ENCODE measurements around the gene CHEK2. TPM values are rescaled to one million over a fixed set of nuclear protein-coding genes. Genes with fewer than 3 reads are reported as not detected.
"Not testable (repeated sequence)": the region's sequence is repeated elsewhere in the genome, so short reads cannot be mapped to it uniquely, and the experiment has no call there.

Gene CHEK2
- total RNA-seq: 11.0 and 15.7 TPM in 2 replicates

GRCh38 chr22:28741785-28742561 is at the start of gene CHEK2, which contains the start of gene HSCB:
Gene CHEK2, minus strand, starts transcription at chr22:28741820. Its CDS starts 7,099 bp downstream, at chr22:28734721.
Gene HSCB, plus strand, starts transcription at chr22:28742039. Its CDS starts 57 bp downstream, at chr22:28742096.
- peak; percentile 98 for DNase-seq (ENCODE audit: low read depth, low spot score)

DNA sequence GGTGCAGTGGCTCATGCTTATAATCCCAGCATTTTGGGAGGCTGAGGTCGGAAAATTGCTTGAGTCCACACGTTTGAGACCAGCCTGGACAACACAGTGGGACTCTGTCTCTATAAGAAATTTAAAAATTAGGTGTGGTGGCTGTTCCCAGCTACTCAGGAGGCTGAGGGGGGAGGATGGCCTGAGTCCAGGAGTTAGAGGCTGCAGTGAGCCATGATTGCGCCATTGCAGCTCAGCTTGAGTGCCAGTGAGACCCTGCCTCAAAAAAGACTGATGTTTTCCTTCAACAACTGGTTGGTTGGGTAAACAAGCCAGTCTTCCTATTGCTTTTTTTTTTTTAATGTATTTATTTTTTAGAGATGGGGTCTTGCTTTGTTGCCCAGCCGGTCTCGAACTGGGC is 49.5 kb upstream of the CHEK2 start:
- no peak for DNase-seq (ENCODE audit: low read depth, low spot score)

DNA sequence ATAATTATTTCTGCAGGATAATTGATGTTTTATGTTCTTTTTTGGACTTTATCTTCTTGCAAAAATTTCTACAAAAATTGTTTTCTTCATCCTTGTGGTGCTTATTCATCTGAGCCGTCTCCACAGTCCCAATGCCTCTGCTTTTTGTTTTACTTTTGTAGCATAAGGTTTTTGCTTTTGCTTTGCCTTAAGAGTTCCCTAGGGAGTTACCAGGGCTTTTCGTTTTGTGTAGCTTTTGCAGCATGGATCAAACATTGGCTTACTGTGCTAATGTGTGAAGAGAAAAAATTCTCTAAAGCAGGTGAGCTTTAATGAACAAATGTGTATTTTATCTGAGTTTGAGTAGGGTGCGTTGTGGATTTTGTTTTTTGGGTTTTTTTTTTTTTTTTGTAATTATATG is 47.0 kb upstream of the CHEK2 start:
- no peak for DNase-seq (ENCODE audit: low read depth, low spot score)

GRCh38 chr22:28783786-28784671 is 42.4 kb upstream of the CHEK2 start:
- no peak for DNase-seq (ENCODE audit: low read depth, low spot score)

GRCh38 chr22:28780296-28780695 is 38.7 kb upstream of the CHEK2 start:
- DNase-seq (ENCODE audit: low read depth, low spot score): no peak

DNA sequence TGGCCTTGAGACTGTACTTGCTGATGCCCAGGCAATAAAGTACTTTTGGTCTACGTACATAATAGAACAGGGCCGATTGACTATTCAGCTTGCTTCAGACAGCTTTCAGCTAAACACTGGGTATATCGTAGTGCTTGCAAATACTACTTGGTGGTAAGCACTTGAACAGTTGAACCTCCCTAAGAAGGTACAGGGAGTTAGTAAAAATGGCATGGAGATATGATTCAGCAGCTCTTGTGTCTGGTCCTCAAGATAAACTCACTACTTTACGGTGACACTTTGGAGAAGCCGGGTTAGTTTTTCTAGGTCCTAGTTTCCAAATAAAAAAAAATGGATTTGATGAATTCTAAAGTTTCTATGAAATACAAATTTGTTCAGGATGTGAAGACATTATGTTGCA is 38.2 kb upstream of the CHEK2 start:
- DNase-seq (ENCODE audit: low read depth, low spot score): no peak

DNA sequence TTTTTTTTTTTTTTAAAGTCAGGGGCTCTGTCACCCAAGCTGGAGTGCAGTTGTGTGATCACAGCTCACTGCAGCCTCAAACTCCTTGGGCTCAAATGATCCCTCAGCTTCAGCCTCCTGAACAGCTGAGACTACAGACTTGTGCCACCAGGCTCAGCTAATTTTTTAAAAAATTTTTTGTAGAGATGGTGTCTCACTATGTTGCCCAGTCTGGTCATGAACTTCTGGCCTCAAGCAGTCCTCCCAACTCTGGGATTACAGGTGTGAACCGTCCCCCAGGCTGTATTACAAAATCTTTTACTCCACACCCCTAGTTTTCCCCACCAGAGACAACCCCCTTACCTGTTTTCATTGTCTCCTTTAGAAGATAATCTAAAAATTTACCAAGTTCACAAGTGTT is 32.8 kb upstream of the CHEK2 start:
- no peak for DNase-seq (ENCODE audit: low read depth, low spot score)

GRCh38 chr22:28773461-28773867 is 31.8 kb upstream of the CHEK2 start:
- no peak for DNase-seq (ENCODE audit: low read depth, low spot score)

- no peak for DNase-seq (ENCODE audit: low read depth, low spot score)
Measured at GRCh38 chr22:28772633-28773460, 31.2 kb upstream of the CHEK2 start, which contains the start of gene CCDC117. Gene CCDC117, plus strand, starts transcription at chr22:28772695. Its CDS starts 155 bp downstream, at chr22:28772850.

- DNase-seq (ENCODE audit: low read depth, low spot score): no peak
Measured at GRCh38 chr22:28771195-28771791, 29.7 kb upstream of the CHEK2 start.

DNA sequence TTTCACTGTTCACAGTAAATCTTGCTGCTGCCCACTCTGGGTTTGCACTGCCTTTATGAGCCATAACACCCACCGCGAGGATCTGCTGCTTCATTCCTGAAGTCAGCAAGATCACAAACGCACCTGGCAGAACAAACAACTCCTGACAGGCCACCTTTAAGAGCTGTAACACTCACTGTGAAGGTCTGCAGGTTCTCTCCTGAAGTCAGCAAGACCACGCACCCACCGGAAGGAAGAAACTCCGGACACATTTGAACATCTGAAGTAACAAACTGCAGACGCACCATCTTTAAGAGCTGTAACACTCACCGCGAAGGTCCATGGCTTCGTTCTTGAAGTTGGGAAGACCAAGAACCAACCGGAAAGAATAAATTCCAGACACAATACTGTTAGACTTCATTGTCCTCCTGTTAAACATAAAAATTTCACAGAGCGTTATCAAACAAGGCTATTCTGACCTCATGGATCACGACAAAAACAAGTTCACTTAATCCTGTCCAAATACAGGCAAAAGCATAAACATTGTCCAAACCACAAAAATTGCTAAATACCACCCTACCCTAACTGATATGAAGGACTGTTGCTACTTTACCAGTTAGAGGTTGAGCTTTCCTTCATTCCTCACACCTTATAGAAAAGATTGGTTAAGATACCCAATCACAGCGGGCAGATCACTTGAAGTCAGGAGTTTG is 27.9 kb upstream of the CHEK2 start:
- no peak for DNase-seq (ENCODE audit: low read depth, low spot score)

- DNase-seq (ENCODE audit: low read depth, low spot score): no peak
Measured at GRCh38 chr22:28768701-28769393, 27.2 kb upstream of the CHEK2 start.

GRCh38 chr22:28766628-28767027 is 25.0 kb upstream of the CHEK2 start:
- no peak for DNase-seq (ENCODE audit: low read depth, low spot score)

DNA sequence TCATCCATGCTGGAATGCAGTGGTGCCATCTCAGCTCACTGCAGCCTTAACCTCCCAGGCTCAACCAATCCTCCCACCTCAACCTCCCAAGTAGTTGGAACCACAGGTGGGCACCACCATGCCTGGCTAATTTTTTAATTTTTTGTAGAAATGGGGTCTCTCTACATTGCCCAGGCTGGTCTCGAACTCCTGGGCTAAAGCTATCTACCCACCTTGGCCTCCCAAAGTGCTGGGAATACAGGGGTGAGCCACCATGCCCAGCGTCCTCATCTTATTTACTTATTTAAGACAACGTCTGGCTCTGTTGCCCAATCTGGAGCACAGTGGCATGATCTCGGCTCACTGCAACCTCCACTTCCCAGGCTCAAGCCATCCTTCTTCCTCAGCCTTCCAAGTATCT is 20.4 kb upstream of the CHEK2 start:
- not testable (repeated sequence) for DNase-seq (ENCODE audit: low read depth, low spot score)

GRCh38 chr22:28761449-28761755 is 19.8 kb upstream of the CHEK2 start:
- DNase-seq (ENCODE audit: low read depth, low spot score): no peak

DNA sequence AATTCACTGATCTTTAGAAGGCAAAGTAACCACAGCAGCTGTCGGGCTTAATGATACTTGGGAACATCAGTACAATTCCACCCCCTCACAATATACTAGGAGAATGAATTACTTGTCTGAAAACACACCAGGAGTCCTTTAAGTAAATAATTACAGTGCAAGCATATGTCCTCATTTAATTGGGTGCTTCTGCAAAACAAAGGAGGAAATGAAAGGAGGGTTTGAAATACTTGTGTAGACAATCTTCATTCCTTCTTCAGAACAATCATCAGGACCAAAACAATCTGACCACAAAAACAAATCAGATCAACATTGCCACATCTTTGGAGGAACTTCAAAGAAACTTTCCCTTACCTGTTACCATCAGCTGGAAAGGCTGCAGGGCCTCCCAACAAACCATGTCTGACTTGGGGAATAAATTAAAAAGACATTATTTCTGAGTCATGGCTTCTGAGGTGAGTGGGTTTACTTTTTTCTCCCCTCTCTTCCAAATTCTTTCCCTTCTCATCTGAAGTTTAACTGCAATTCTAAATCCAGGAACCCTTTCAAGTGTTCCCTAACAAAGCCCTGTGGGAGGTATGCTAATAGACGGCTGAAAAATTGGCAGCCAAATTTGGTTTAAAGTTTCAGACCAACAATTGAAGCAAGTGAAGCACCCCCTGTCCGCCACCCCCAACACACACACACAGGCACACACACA is 18.4 kb upstream of the CHEK2 start:
- no peak for DNase-seq (ENCODE audit: low read depth, low spot score)

GRCh38 chr22:28754512-28754911 is 12.9 kb upstream of the CHEK2 start:
- DNase-seq (ENCODE audit: low read depth, low spot score): not testable (repeated sequence)

DNA sequence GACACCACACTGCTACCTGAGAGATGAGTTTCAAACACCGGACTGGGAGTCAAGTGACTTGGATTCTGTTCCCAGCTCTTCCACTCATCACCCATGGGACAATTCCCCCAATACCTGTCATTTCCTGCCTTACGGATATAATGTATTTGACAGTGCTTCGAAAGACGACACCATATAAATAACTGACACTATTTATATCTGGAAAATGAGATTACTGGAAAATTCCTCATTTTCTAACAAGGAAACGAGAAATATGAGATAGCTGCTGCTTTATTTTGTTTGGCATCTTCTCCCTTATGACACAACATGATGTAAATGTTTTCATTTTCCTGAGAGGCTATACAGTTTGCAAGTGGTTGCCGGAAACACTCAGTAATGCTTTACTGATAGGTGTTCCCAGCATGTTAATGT is 8.9 kb upstream of the CHEK2 start:
- peak; percentile 87 for DNase-seq (ENCODE audit: low read depth, low spot score)

DNA sequence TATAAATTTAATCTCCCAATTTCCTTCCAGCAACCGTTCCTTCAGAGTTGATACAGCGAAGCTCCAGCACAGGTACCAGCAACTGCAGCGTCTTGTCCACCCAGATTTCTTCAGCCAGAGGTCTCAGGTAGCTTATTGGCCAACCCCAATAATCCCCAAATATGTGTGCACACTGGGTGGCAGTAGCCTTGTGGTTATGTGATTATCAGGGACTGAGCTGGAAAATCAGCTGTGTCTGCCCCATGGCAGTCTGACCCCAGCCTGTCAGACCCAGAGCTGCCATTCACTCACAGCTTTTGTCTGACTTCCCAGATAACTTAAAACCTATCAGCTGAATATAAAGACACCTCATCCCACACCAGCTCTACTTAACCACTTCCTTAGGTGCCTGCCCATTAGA is 2.2 kb upstream of the CHEK2 start:
- no peak for DNase-seq (ENCODE audit: low read depth, low spot score)

Measured in pulmonary artery endothelial cell (primary cell).